ENCODE measurements around the gene CALML3.

The CALML3 gene

GRCh38 chr10:5496261-5497250 lies 28.2 kb upstream of the CALML3 start:
- DNase-seq: no peak
- H3K36me3 ChIP-seq: no peaks in the 10 kb centered on the region
- no peaks in the 10 kb centered on the region for H3K4me1 ChIP-seq
- H3K9me3 ChIP-seq: no peaks in the 10 kb centered on the region
- no peaks in the 10 kb centered on the region for H3K27me3 ChIP-seq
- no peak overlapping the region for H3K4me3 ChIP-seq (ENCODE audit: low read depth, low read length)
- no peak for TF ChIP-seq CTCF (IDR thresholded peaks at IDR 0.05; ENCODE audit: low read depth, low read length)

- TF ChIP-seq CTCF (IDR thresholded peaks at IDR 0.05; ENCODE audit: low read depth, low read length): no peak
- H3K36me3 ChIP-seq: no peaks in the 10 kb centered on the region
- no peak overlapping the region for H3K4me3 ChIP-seq (ENCODE audit: low read depth, low read length)
- no peaks in the 10 kb centered on the region for H3K4me1 ChIP-seq
- DNase-seq: no peak
- no peaks in the 10 kb centered on the region for H3K9me3 ChIP-seq
- no peaks in the 10 kb centered on the region for H3K27me3 ChIP-seq
Measured at GRCh38 chr10:5497289-5497688, 27.5 kb upstream of the CALML3 start.

- Histone ChIP-seq H3K36me3 (no peaks in the 10 kb centered on the region), H3K4me3 (ENCODE audit: low read depth, low read length) (no peak overlapping the region), H3K27me3 (no peaks in the 10 kb centered on the region), H3K4me1 (no peaks in the 10 kb centered on the region), H3K9me3 (no peaks in the 10 kb centered on the region)
- TF ChIP-seq CTCF (IDR thresholded peaks at IDR 0.05; ENCODE audit: low read depth, low read length): no peak
- DNase-seq: no peak
Measured at GRCh38 chr10:5497948-5498730, 26.6 kb upstream of the CALML3 start.

- DNase-seq: no peak
- H3K9me3 ChIP-seq: no peaks in the 10 kb centered on the region
- H3K27me3 ChIP-seq: no peaks in the 10 kb centered on the region
- no peak for TF ChIP-seq CTCF (IDR thresholded peaks at IDR 0.05; ENCODE audit: low read depth, low read length)
- H3K36me3 ChIP-seq: no peaks in the 10 kb centered on the region
- no peak overlapping the region for H3K4me3 ChIP-seq (ENCODE audit: low read depth, low read length)
- H3K4me1 ChIP-seq: no peaks in the 10 kb centered on the region
Measured at GRCh38 chr10:5498791-5499492, 25.8 kb upstream of the CALML3 start.

GRCh38 chr10:5499493-5500140 lies 25.1 kb upstream of the CALML3 start, which contains the start of gene CALML5:
Gene CALML5, minus strand, starts transcription at chr10:5499570. Its CDS starts 132 bp downstream, at chr10:5499438.
- DNase-seq: no peak
- Histone ChIP-seq H3K4me3 (ENCODE audit: low read depth, low read length) (no peak within 1 kb of the TSS), H3K4me1 (no peaks in the 10 kb centered on the region), H3K27me3 (no peaks in the 10 kb centered on the region; the same call in 1 of the 2 replicates), H3K36me3 (no peaks in the 10 kb centered on the region), H3K9me3 (no peaks in the 10 kb centered on the region)
- TF ChIP-seq CTCF (IDR thresholded peaks at IDR 0.05; ENCODE audit: low read depth, low read length): no peak

All from BE2C (cell line).